HG03060 (cell line): ENCODE results near the gene FER.

Experiments
- ATAC-seq: cut with Tn5 transposase; IDR thresholded peaks from one replicate; pipeline ENCODE4 v1.9.1; 2021; ENCODE audit warnings: low read depth, moderate number of reproducible peaks; ENCODE audit not compliant: unreplicated experiment

Gene FER

DNA sequence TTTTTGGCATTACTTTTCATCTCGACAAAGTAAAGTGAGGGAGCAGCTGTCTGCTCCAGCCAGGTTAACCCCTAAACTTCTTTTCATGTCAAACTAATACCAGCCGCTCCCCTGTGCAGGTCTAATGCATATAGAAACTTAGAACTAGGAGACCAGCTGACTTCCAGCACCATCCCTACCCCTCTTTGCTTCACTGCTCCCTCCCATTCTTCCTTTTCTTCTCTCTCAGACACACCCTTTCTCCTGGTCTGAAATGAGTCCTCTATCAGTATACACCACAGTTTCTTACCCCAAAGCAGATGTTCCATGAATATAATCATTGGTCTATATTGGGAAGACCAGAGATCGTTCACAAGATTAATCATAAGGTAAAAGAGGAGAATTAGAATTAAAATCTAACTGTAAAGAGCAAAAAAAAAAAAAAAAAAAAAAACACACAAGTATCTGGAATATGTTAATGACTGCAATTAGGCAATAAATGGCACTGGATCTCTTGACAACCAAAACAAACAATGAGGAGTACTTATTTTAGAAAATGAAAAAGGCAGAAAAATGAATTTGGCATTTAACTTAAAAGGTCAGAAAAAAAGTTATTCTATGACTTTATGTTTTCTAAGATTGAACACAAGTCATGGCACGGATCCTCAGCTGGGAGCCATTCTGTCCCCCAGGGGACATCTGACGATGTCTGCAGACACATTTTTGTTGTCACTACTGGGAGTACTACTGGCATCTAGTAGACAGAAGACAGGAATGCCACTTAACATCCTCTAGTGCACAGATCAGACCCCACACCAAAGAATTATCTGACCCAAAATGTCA lies 452.3 kb downstream of the FER start:
- no peak for ATAC-seq

DNA sequence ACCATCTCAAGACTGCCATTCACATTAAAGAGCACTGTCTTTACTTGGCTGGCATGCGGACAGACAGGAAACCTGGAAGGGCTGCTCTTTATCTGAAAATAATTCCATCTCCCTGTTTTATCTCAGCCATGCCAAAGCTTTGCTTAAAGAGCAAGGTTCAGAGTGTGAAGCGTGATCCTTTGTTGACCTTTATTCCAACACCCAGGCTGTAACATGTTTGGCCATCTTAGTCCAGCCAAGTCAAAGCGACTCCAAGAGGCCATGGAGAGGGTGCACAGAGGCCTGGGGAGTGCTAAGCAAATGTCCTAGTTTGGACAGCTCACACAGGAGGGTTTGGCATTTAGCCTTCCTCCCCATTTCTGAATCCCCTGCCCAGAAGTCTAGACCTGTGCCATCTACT lies 467.3 kb downstream of the FER start:
- ATAC-seq = no peak

DNA sequence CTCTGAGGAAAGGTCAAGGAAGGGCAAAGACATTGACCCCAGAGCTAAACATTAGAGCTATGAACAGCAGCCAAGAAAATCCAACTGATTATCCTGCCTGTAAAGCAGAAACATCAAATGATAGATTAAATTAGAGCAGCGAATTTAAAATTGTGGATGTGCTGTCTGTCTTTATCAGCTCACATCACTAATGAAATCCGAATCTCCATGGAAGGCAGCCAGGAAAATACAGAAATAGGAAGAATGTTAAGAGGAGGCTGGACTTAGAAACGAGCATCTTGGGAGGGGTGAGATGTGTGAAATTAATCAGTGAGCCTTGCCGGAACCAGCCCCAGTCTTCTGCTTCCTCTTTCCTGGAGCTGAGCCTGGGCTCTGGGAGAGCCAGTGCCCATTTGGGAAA lies 471.1 kb downstream of the FER start:
- ATAC-seq = no peak

DNA sequence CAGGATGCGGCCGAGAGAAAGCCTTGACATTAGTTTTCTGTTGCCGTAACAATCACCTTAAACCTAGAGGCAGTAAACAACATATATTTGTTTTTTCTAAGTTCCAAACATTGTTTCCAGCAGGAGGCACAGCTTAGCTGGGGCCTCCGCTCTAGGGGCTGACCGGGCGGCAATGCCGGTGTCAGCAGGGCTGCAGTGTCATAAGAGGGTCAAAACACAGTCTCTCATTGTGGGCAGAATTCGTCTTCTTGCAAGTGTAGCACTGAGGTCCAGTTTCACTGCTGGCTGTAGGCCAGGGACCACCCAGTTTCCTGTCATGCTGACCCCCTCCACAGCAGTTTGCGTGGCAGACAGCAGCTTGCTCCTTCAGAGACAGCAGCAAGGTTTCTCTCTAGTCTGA lies 475.8 kb downstream of the FER start:
- no peak for ATAC-seq

- ATAC-seq = no peak
These were observed 476.7 kb downstream of the FER start for GRCh38 chr5:109224276-109224882.

DNA sequence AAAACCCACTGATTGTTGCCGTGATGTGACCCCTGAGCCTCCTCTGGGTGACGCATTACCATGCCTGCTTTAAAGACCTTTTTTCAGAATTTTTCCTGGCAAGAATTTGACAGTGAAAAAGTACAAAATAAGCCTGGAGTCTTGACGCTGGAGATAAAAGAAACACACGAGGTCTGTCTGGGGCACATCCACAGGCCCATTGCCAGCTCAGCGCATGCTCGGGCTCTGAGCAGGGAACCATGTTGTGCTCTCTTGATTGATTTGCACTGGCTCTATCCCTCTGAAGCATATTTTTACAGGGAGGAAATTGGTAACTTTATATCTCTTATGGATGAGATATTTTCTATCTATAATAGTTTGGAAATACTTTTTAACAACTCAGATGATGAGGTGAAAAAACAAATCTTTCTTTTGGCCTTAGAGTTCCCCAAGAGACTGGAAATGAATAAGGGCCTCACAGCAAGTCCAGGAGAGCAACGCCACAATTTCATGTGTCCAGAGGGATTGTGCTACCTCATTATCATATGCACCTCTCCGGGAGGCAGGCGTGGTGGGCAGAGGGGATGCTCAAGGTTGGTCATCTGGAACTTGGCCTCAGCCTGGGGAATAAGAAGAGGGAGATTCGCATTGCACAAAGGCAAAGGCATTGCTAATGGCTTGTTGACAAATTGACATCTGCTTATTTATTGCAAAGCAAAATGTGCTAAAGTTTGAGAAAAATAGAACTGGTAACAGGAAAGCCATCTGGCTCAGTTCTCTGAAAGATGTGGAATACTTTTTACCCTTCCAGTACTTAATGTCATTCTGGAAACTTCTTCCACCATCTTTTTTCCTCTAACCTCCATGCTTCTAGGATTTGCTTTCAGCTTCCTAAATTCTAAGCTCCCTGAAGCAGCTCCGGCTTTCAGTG lies 478.3 kb downstream of the FER start:
- no peak for ATAC-seq

GRCh38 chr5:109230369-109230768 lies 482.7 kb downstream of the FER start:
- ATAC-seq = no peak

DNA sequence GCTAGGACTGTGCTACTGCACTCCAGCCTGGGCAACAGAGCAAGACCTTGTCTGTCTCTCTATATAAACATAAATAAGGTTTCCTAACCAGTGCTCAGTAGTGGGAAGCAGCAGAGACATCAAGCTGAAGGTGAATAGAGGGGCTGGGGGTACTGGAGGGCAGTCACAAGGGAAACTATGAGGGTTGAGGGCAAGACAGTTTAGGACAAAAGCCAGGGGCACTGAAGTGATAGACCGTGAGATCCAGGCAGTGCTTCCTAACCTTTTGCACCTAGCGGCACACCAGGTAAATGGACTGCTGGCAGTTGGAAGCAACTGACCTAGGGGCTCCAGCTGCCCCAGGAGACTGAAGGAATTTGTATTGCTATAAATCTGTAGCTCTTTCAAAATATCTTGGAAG lies 483.6 kb downstream of the FER start:
- no peak for ATAC-seq

DNA sequence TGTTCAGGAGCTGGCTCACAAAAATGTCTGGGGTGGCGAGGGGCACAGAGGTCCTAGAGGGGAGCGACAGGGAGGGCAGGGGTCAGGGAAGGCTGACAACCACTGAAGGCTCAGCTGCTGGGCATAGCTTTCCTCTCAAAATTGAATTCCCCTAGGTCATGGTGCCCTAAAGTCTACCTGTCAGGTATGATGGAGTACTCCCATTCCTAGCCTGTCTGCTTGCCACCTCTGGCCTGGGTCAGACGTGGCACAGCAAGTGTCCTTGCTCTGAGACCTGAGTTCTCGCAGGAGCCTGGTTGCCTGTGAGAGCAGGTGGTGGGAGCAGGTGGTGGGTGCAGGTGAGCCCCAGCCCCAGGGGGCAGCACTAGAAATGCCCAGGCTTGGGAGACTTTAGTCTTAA lies 486.7 kb downstream of the FER start:
- no peak for ATAC-seq

GRCh38 chr5:109239456-109239855 lies 491.8 kb downstream of the FER start:
- no peak for ATAC-seq

DNA sequence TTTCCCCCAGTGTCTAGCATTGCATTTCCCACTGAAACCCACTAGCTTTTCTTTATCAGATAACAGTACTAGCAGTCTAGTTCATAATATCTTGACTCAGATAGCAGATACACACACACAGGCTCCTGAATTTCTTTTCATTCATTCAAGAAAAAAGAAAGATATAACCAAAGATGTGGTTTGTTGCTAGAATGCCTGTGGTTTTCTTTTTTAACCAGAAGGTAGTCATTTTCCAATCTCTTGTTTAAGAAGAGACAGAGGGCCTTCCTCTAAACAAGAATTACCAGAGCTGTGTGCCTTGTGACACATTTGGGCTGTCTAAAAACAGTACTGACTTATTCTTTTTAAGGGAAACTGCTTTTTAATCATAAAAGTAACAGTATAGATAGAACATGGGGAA lies 494.8 kb downstream of the FER start:
- ATAC-seq = no peak

GRCh38 chr5:109246395-109246794 lies 498.7 kb downstream of the FER start:
- ATAC-seq = no peak
